ES-I3 (cell line): ENCODE measurements around the gene HNRNPUL2.
A peak's percentile ranks its signal among the peaks of the same experiment; 100 is the strongest.
"Not testable (repeated sequence)": the region's sequence is repeated elsewhere in the genome, so short reads cannot be mapped to it uniquely, and the experiment has no call there.

Source experiments
- H3K36me3 ChIP-seq: 2 replicates; pipeline ENCODE4 v1.6.1; 2013; ENCODE audit warnings: mild to moderate bottlenecking, low read length, control low read depth, moderate library complexity; ENCODE audit not compliant: insufficient read depth
- H3K4me1 ChIP-seq: 2 replicates; pipeline ENCODE4 v1.6.1; 2013; ENCODE audit warnings: mild to moderate bottlenecking, control low read depth, low read length; ENCODE audit not compliant: insufficient read depth
- H3K9ac ChIP-seq: 2 replicates; pipeline ENCODE4 v1.6.1; 2013; ENCODE audit warnings: low read depth, mild to moderate bottlenecking, low read length, moderate library complexity
- H3K9me3 ChIP-seq: 2 replicates; pipeline ENCODE4 v1.6.1; 2013; ENCODE audit warnings: mild to moderate bottlenecking, low read length, moderate library complexity; ENCODE audit not compliant: control insufficient read depth, insufficient read depth

The HNRNPUL2 gene

DNA sequence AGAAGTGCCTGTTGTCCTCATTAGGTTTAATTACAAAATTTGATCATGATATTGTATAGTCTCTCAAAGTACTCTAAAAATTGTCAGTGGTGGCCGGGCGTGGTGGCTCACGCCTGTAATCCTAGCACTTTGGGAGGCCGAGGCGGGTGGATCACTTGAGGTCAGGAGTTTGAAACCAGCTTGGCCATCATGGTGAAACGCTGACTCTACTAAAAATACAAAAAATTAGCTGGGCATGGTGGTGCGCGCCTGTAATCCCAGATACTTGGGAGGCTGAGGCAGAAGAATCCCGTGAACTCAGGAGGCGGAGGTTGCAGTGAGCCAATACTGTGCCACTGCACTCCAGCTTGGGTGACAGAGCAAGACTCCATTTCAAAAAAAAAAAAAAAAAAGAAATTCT is 51.8 kb downstream of the HNRNPUL2 start:
- not testable (repeated sequence) for H3K4me1 ChIP-seq, H3K36me3 ChIP-seq, H3K9me3 ChIP-seq, H3K9ac ChIP-seq

DNA sequence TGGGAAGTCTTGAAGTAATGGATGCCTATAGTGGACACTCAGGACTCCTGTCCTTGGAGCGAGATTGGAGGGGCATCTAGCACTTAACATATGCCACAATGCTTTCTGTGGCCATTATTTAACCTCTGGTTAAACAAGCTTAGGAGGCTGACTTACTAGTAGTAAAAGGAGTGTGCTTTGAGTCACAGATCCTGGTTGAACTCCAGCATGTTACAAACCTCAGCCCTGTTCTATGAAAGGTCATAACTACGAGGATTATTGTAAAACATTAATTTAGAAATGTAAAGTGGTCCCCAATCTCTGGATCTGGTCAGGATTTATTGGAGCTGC is 54.1 kb downstream of the HNRNPUL2 start:
- no peaks in the 10 kb centered on the region for H3K4me1 ChIP-seq

DNA sequence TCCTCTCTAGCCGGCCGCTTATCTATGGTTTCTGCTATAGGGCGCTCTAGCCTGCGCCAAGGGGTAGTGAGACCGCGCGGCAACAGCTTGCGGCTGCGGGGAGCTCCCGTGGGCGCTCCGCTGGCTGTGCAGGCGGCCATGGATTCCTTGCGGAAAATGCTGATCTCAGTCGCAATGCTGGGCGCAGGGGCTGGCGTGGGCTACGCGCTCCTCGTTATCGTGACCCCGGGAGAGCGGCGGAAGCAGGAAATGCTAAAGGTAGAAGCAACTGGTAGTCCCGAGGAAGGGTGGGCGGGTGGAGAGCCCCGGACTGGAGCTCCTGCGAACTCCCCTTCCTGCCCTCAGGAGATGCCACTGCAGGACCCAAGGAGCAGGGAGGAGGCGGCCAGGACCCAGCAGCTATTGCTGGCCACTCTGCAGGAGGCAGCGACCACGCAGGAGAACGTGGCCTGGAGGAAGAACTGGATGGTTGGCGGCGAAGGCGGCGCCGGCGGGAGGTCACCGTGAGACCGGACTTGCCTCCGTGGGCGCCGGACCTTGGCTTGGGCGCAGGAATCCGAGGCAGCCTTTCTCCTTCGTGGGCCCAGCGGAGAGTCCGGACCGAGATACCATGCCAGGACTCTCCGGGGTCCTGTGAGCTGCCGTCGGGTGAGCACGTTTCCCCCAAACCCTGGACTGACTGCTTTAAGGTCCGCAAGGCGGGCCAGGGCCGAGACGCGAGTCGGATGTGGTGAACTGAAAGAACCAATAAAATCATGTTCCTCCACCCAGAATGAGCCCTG is 55.5 kb downstream of the HNRNPUL2 start, which contains the start of the genes LBHD1 and UQCC3:
TSS of gene LBHD1 (minus strand) at position 660 of the 782 bp plus-strand sequence. CDS start 2,236 bp downstream, outside the sequence.
TSS of gene UQCC3 (plus strand) at position 66 of the 782 bp plus-strand sequence. CDS start at position 139, 73 bp downstream.
- Histone ChIP-seq H3K36me3 (peaks cover 10% of the 10 kb centered on the region; the same call in 1 of the 2 replicates), H3K9ac (peak within 1 kb of the TSS; percentile 83), H3K4me1 (peaks cover 4% of the 10 kb centered on the region; the same call in 1 of the 2 replicates), H3K9me3 (no peaks in the 10 kb centered on the region)

More for the DNA sequence above, 54.1 kb downstream of the HNRNPUL2 start:
- Histone ChIP-seq H3K36me3 (0 out of 2 replicates have a peak, but pooled peaks cover 4% of the 10 kb centered on the region), H3K9me3 (no peaks in the 10 kb centered on the region), H3K9ac (no peak overlapping the region)

DNA sequence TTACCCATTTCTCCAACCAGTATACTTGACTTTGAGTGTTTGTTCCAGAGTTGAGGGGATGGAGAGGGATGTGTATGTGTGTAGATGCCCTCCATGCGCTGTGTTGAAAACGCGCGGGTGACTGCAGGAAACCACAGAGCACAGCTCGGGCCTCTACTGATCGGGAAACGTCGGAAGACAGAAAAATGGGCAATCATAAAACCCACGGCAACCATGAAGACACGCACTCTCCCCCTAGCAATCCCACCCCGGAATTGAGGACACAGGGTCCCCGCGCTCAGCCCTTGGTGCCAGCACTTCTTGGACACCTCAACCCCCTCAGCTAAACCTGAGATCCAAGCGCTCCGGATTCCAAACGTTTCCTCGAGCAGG is 56.0 kb downstream of the HNRNPUL2 start:
- peaks cover 10% of the 10 kb centered on the region; the same call in 1 of the 2 replicates for H3K4me1 ChIP-seq
- H3K36me3 ChIP-seq = peaks cover 13% of the 10 kb centered on the region; the same call in 1 of the 2 replicates
- H3K9ac ChIP-seq = peak overlapping the region; percentile 83
- no peaks in the 10 kb centered on the region for H3K9me3 ChIP-seq

DNA sequence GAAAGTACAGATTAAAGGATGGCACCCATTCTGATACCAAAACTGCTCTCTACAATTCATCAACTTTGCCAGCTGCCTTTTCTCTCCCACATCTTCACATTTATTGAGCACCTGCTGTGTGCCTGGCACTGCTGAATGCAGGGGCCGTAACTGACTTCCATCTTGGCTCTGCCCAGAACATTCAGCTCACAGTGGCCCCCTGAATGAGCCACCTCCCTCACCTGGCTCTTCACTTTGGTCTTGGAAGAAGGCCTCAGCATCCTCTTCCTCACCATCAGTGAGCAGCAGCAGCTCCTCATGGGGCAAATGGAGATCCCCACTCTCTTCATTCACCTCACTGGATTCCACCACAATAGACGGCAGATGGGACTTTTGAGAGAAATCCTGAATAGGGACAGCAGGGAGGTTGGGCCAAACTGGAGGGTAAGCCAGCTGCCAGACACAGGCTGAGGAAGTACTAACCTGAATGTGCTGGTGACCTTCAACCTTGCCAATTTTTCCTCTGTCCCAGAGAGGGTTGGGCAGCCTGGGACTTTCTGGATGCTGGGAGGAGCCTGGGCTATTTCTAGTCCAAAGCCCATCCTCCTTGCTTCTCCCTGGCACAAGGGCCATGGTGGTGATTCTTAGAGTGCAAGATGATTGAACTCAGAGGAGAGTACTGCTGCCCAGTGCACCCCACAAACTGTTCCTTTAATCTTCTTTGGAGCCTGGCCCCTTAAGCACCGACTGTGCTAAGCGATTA is 57.7 kb downstream of the HNRNPUL2 start:
- Histone ChIP-seq H3K4me1 (peaks cover 10% of the 10 kb centered on the region; the same call in 1 of the 2 replicates), H3K9ac (no peak overlapping the region), H3K9me3 (no peaks in the 10 kb centered on the region), H3K36me3 (peaks cover 13% of the 10 kb centered on the region; the same call in 1 of the 2 replicates)

DNA sequence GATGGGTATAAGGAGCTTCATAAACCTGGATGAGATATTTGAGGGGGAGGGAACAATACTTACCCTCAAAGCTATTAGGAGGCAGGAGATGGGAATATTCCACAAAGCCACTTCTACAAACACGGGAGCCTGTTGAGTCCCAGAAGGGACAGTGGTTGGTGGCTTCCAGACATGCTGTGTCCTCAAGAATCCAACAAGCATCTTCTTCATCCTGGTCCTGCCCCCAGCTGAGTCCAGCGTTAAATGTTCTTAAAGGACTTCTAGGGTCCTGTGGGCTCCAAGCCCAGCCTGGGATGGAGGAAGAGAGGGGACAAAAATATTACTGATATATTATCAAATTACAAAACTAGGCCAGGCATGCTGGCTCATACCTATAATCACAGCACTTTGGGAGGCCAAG is 59.8 kb downstream of the HNRNPUL2 start:
- 0 out of 2 replicates have a peak overlapping the region, but pooled peaks have one; percentile 99 for H3K9ac ChIP-seq
- H3K4me1 ChIP-seq = peaks cover 10% of the 10 kb centered on the region; the same call in 1 of the 2 replicates
- no peaks in the 10 kb centered on the region for H3K9me3 ChIP-seq

DNA sequence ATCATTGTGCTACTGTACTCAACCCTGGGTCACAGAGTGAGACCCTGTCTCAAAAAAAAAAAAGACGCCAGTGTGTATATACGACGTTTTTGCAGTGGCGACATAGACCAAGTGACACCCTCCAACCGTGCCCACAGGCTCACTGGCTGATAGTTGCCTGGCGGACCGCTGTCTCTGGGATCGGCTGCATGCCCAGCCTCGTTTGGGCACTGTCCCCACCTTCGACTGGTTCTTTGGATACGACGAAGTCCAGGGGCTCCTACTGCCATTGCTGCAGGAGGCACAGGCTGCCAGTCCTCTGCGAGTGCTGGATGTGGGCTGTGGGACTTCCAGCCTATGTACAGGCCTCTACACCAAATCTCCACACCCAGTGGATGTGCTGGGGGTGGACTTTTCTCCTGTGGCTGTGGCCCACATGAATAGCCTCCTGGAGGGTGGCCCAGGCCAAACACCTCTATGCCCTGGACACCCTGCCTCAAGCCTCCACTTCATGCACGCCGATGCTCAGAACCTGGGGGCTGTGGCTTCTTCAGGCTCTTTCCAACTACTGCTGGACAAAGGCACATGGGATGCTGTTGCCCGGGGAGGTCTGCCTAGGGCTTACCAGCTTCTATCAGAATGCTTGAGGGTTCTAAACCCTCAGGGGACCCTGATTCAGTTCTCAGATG is 60.9 kb downstream of the HNRNPUL2 start:
- peaks cover 12% of the 10 kb centered on the region for H3K36me3 ChIP-seq
- peaks cover 10% of the 10 kb centered on the region; the same call in 1 of the 2 replicates for H3K4me1 ChIP-seq

More for the DNA sequence above, 59.8 kb downstream of the HNRNPUL2 start:
- H3K36me3 ChIP-seq = peaks cover 9% of the 10 kb centered on the region

DNA sequence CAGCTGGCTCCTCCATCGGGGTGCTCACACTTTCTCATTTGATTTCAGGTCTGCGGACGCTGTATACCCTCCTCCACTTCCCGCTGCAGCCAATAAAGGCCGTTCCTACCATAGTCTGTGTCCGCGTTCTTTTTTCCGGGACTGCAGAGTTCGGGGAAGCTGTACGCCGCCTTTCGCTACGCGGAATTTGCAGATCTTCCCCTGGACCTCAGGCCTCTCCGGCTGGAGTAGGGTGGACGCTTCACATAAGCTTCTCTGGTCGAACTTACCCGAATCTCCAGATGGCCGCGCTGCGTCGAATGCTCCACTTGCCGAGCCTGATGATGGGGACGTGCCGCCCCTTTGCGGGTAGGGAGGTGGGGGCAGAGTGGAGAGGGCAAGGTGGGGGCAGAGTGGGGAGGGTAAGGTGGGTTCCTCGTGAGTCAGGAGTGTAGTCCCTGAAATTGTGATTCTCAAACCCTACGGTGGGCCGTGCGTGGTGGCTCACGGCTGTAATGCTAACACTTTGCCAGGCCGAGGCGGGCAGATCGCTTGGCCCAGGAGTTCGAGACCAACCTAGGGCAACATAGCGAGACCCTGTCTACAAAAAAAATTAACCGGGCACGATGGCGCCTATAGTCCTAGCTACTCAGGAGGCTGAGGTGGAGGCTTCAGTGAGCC is 61.5 kb downstream of the HNRNPUL2 start:
- Histone ChIP-seq H3K4me1 (peaks cover 10% of the 10 kb centered on the region; the same call in 1 of the 2 replicates), H3K9ac (peak overlapping the region; percentile 99), H3K36me3 (peaks cover 12% of the 10 kb centered on the region), H3K9me3 (no peaks in the 10 kb centered on the region)

More for the DNA sequence above, 60.9 kb downstream of the HNRNPUL2 start:
- Histone ChIP-seq H3K9me3 (no peaks in the 10 kb centered on the region), H3K9ac (peak overlapping the region; percentile 99)

DNA sequence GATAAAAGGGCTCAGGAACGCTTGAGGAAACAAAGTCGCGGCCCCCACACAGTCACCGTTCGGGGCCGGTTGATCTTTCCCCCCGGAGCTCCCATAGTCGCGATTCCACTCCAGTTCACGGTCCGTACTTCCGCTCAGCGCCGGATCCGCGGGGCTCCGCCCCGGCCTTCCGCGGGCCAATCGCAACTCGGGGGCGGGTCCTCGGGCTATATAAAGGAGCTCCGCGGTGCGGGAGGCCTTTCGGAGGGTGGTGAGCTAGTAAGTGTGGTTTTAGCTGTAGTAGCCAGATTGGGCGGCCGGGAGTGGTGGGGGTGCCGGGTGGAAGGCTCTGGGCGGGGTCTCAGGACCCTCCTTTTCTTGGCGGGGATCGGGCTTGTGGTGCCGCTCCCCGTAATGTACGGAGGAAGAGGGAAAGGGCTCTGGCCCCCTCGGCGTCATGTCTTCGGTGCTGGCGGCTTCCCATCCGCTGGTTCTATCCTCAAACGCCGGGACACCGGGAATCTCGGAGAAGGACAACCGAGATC is 62.1 kb downstream of the HNRNPUL2 start, which contains the start of the genes C11orf98 and CSKMT:
TSS of gene C11orf98 (minus strand) at position 136 of the 524 bp plus-strand sequence. CDS start at position 95, 41 bp downstream.
TSS of gene CSKMT (plus strand) at position 238 of the 524 bp plus-strand sequence. CDS start 568 bp downstream, outside the sequence.
- Histone ChIP-seq H3K4me1 (peaks cover 10% of the 10 kb centered on the region; the same call in 1 of the 2 replicates), H3K9ac (peak within 1 kb of the TSS; percentile 99), H3K36me3 (peaks cover 12% of the 10 kb centered on the region), H3K9me3 (no peaks in the 10 kb centered on the region)

DNA sequence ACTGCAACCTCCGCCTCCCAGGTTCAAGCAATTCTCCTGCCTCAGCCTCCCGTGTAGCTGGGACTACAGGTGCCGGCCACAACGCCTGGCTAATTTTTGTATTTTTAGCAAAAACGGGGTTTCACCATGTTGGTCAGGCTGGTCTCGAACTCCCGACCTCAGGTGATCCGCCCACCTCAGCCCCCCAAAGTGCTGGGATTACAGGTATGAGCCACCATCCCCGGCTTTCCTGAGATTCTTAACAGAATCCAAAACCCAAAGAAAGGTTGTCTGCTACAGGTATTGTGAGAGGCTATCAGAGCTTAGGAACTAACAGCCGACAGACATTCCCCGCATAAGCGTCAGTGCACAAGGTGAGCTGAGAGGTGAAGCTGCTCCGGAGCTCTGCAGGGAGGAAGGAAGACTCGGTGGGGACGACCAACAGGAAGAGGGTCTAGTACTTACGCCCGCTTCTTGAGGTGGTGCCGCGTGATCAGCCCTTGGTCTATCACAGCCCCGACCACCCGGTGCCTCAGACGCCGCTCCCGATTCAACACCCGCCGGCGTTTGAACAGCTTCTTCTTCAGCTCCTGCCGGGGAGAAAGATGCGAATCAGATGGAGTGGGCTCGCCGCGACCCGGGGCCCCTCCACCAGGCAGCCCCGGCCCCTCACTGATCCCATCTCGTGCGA is 62.7 kb downstream of the HNRNPUL2 start:
- peaks cover 10% of the 10 kb centered on the region; the same call in 1 of the 2 replicates for H3K4me1 ChIP-seq
- peak overlapping the region; percentile 99 for H3K9ac ChIP-seq
- peaks cover 12% of the 10 kb centered on the region for H3K36me3 ChIP-seq
- H3K9me3 ChIP-seq = no peaks in the 10 kb centered on the region
